HepG2 (cell line): ENCODE measurements around the gene PDE3B. TPM values are rescaled to one million over a fixed set of nuclear protein-coding genes. Genes with fewer than 3 reads are reported as not detected.

ENCODE experiments used
- ATAC-seq: fragments of 200-7000 bp; cut with Tn5 transposase; 3 replicates; pipeline ENCODE4 v1.9.1; 2020; ENCODE audit warnings: mild to moderate bottlenecking, moderate library complexity
- BruUV-seq: library from RNA; stranded (reverse); fragments of 400-500 nt; replicated peaks from 2 replicates; lab custom pipeline; 2021; lab: Mats Ljungman, UMichigan
- CTCF ChIA-PET: fragments of 300-600 bp; formaldehyde crosslinking; extraction: SDS; loops from one replicate; lab custom pipeline; 2021; ENCODE audit warnings: low total read pairs, inconsistent platforms, low intra/inter-chr PET ratio; lab: Yijun Ruan, JAX
- POLR2A ChIA-PET: fragments of 350-600 bp; sonication (Branson Sonifier 250); formaldehyde crosslinking; loops from one replicate; lab custom pipeline; 2020; ENCODE audit warnings: antibody characterized with exemption, inconsistent platforms; lab: Yijun Ruan, JAX
- DNase-seq: peaks from one replicate; pipeline ENCODE4 v3.0.0-alpha.2; 2015; ENCODE audit warnings: low spot score
- FAIRE-seq: peaks from 3 replicates; lab custom pipeline; 2011; peaks lifted over from hg19 to GRCh38; lab: Jason Lieb, UNC
- H2AFZ ChIP-seq: one replicate; pipeline ENCODE4 v1.6.1; 2011; ENCODE audit warnings: low read length, inconsistent platforms
- H3K27ac ChIP-seq: fragments of 300-600 bp; 3 replicates; pipeline ENCODE4 v1.8.0; 2011; ENCODE audit warnings: mixed run types, mild to moderate bottlenecking, mixed read lengths, low read length, inconsistent platforms; ENCODE audit not compliant: insufficient read depth; ENCODE audit errors: extremely low read length
- H3K27me3 ChIP-seq, 2 experiments: fragments of 200-600 bp in 1 of 2; 2 replicates in 1 of 2; 3 replicates in 1 of 2; pipeline versions ENCODE4 v1.6.0 to v1.8.0; 2011; ENCODE audit warnings: low read length in 2 of 2, mild to moderate bottlenecking in 2 of 2, moderate library complexity in 2 of 2, inconsistent platforms in 1 of 2; ENCODE audit not compliant: insufficient read depth in 2 of 2, control insufficient read depth in 1 of 2
- H3K36me3 ChIP-seq, 2 experiments: fragments of 200-600 bp in 1 of 2; replicated peaks in 1 of 2; 2 replicates in 1 of 2; 3 replicates in 1 of 2; pipeline versions ENCODE4 v1.5.1 to v1.8.0; 2011; ENCODE audit warnings: low read length in 2 of 2, inconsistent platforms in 1 of 2; ENCODE audit not compliant: insufficient read depth in 2 of 2, control insufficient read depth in 1 of 2
- H3K4me1 ChIP-seq: 2 replicates; pipeline ENCODE4 v1.5.1; 2012; ENCODE audit warnings: low read length, inconsistent platforms; ENCODE audit not compliant: insufficient read depth
- H3K4me2 ChIP-seq: 2 replicates; pipeline ENCODE4 v1.6.0; 2011; ENCODE audit warnings: low read depth, low read length, inconsistent platforms
- H3K4me3 ChIP-seq, 3 experiments: fragments of 200-600 bp in 1 of 3; sonication (generic), shearing (Covaris generic) in 1 of 3; replicated peaks in 1 of 3; 2 replicates each; pipeline ENCODE4 v1.5.1; 2011 to 2016; ENCODE audit warnings: low read length in 3 of 3, inconsistent platforms in 2 of 3, low read depth in 2 of 3, mild to moderate bottlenecking in 2 of 3, control low read depth in 1 of 3, mixed read lengths in 1 of 3; ENCODE audit not compliant: insufficient read depth in 1 of 3
- H3K79me2 ChIP-seq: one replicate; pipeline ENCODE4 v1.6.1; 2011; ENCODE audit warnings: low read length, inconsistent platforms; ENCODE audit not compliant: insufficient read depth
- H3K9ac ChIP-seq: 2 replicates; pipeline ENCODE4 v1.6.0; 2011; ENCODE audit warnings: mild to moderate bottlenecking, low read depth, low read length, inconsistent platforms; ENCODE audit not compliant: insufficient read depth
- H3K9me3 ChIP-seq: 2 replicates; pipeline ENCODE4 v1.5.1; 2012; ENCODE audit warnings: mild to moderate bottlenecking, low read length
- H4K20me1 ChIP-seq: 2 replicates; pipeline ENCODE4 v1.6.0; 2011; ENCODE audit warnings: inconsistent platforms, mild to moderate bottlenecking, low read length, moderate library complexity; ENCODE audit not compliant: insufficient read depth
- ARHGAP35 ChIP-seq: sonication (generic); formaldehyde crosslinking; IDR thresholded peaks from 2 replicates; pipeline ENCODE4 v1.9.0; 2022; ENCODE audit warnings: mild to moderate bottlenecking, inconsistent platforms, moderate library complexity, missing genetic modification reagents, borderline replicate concordance
- ATF1 ChIP-seq: IDR thresholded peaks from 2 replicates; pipeline ENCODE4 v1.6.1; 2016; ENCODE audit warnings: mild to moderate bottlenecking, control low read depth
- BHLHE40 ChIP-seq: IDR thresholded peaks from 2 replicates; pipeline ENCODE4 v1.6.1; 2011; ENCODE audit warnings: low read length, improper control_type of control experiment
- HES4 ChIP-seq: sonication (generic); formaldehyde crosslinking; IDR thresholded peaks from 2 replicates; pipeline ENCODE4 v1.9.0; 2021; ENCODE audit warnings: mild to moderate bottlenecking, missing genetic modification reagents, borderline replicate concordance
- SATB2 ChIP-seq: sonication (generic); formaldehyde crosslinking; IDR thresholded peaks from 2 replicates; pipeline ENCODE4 v1.5.0; 2020; ENCODE audit warnings: missing genetic modification reagents
- TARDBP ChIP-seq: sonication (generic); formaldehyde crosslinking; IDR thresholded peaks from 2 replicates; pipeline ENCODE4 v1.8.0; 2022; ENCODE audit warnings: mild to moderate bottlenecking, missing genetic modification reagents
- TCF7 ChIP-seq: sonication (generic); IDR thresholded peaks from 2 replicates; pipeline ENCODE4 v1.6.1; 2016; ENCODE audit warnings: antibody characterized with exemption, low read depth
- ZNF24 ChIP-seq: fragments of 450-650 bp; IDR thresholded peaks from 2 replicates; pipeline ENCODE4 v1.6.1; 2017; ENCODE audit warnings: antibody characterized with exemption, mild to moderate bottlenecking
- ZNF446 ChIP-seq: sonication (generic); formaldehyde crosslinking; IDR thresholded peaks from 2 replicates; pipeline ENCODE4 v1.5.0; 2020; ENCODE audit warnings: mild to moderate bottlenecking, missing genetic modification reagents
- ZSCAN31 ChIP-seq: sonication (generic); formaldehyde crosslinking; IDR thresholded peaks from 2 replicates; pipeline ENCODE4 v1.5.0; 2020; ENCODE audit warnings: low read depth, mild to moderate bottlenecking, missing genetic modification reagents
- WGBS: methylation state at CpG from one replicate; pipeline ENCODE4 v1.1.6; 2017; ENCODE audit warnings: low lambda C conversion rate; 5-methylcytosine and 5-hydroxymethylcytosine counted together
- in situ Hi-C: cut with HindIII; loops from 2 replicates; pipeline ENCODE4 v1.10.0; 2017; ENCODE audit warnings: low pct_unique_long_range_greater_than_20kb; ENCODE audit not compliant: extremely low pct_ligation_motif_present
- intact Hi-C: fragments of 100-400 bp; cut with micrococcal nuclease; formaldehyde crosslinking; loops from one replicate; pipeline ENCODE4 v1.10.0; 2022; ENCODE audit not compliant: unreplicated experiment
- polyA plus RNA-seq, 8 experiments: library from polyadenylated mRNA; depleted of rRNA in 3 of 8; stranded (reverse) in 7 of 8; unstranded in 1 of 8; fragments of >200 nt; fragmentation: Illumina TruSeq in 4 of 8; extraction: Trizol in 4 of 8; gene quantifications; 2 replicates each; pipeline versions ENCODE4 v1.2.1 to v1.2.3, GENCODE V29; 2011 to 2016; ENCODE audit warnings: low read depth in 4 of 8, missing spikeins in 1 of 8, mixed read lengths in 1 of 8; ENCODE audit not compliant: insufficient read depth in 1 of 8
- total RNA-seq, 5 experiments: library from RNA; depleted of rRNA; stranded (reverse); fragments of >200 nt; fragmentation: Illumina TruSeq; extraction: Trizol; gene quantifications; 2 replicates each; pipeline ENCODE4 v1.2.3, GENCODE V29; 2016; ENCODE audit warnings: low read depth in 1 of 5
- TF ChIP-seq, protein P1 (sequence below): sonication (generic); formaldehyde crosslinking; IDR thresholded peaks from 2 replicates; pipeline ENCODE4 v1.4.0; 2020; ENCODE audit warnings: low read depth, mild to moderate bottlenecking, missing genetic modification reagents
- TF ChIP-seq, protein P2 (sequence below): sonication (generic); formaldehyde crosslinking; IDR thresholded peaks from 2 replicates; pipeline ENCODE4 v1.9.0; 2021; ENCODE audit warnings: missing genetic modification reagents, borderline replicate concordance
- TF ChIP-seq, protein P3 (sequence below): sonication (generic); formaldehyde crosslinking; IDR thresholded peaks from 2 replicates; pipeline ENCODE4 v1.4.0; 2020; ENCODE audit warnings: missing genetic modification reagents

PDE3B gene
- total and polyA plus RNA-seq, 2 of the 13 experiments (the other 11 are each of a cell fraction or from before 2014, with no cell fraction given), result 14.1 to 26.5 TPM

DNA sequence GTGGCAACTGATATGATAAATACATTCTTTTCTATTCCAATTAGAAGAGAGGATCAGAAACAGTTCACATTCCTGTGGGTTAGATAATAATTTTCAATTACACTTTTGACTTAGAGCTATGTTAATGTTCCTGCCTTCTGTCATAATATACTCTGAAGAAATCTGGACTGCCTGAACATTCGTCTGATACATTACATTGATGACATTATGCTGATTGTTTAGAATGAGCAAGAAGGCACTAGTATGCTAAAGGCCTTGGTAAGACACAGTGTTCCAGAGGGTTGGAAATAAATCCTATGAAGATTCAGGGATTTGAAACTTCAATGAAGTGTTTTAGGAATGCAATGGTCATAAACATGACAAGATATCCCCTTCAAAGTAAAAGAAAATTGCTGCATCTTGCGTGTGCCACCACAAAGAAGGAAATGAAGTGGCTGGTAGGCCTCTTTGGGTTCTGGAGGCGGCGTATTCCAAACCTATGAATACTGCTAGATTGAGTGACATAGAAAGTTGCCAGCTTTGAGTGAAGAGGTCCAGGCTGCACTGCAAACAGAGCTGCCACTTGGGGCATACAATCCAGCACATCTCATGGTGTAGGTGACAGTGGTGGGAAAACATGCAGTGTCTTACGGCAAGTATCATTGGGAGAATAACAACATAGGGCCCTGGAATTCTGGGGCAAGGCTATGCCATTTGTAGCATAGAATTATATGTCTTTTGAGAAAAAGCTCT is 21.2 kb upstream of the PDE3B start (continued):
- TF ChIP-seq TARDBP (CRISPR knock-in tag) (no peak), TCF7 (no peak)

GRCh38 chr11:14623036-14623435 is 20.6 kb upstream of the PDE3B start:
- no peak for FAIRE-seq
- H3K27me3 ChIP-seq, result no peaks in the 10 kb centered on the region
- no peak overlapping the region for H3K4me3 ChIP-seq
- ATAC-seq, result no peak
- no peak overlapping the region for H3K9ac ChIP-seq
- no peaks in the 10 kb centered on the region for H3K9me3 ChIP-seq
- peaks cover 38% of the 10 kb centered on the region for H3K4me1 ChIP-seq
- H4K20me1 ChIP-seq, result no peaks in the 10 kb centered on the region
- CTCF ChIA-PET, result no interaction called here
- intact Hi-C loops, result no loop called here
- H3K36me3 ChIP-seq, result no peaks in the 10 kb centered on the region; a peak in 1 of 5 replicates
- POLR2A ChIA-PET, result no interaction called here
- DNase-seq, result no peak
- no TSS peak for BruUV-seq
- H2AFZ ChIP-seq, result no peak overlapping the region
- H3K79me2 ChIP-seq, result no peaks in the 10 kb centered on the region
- H3K4me2 ChIP-seq, result no peak overlapping the region
- no peak overlapping the region for H3K27ac ChIP-seq
- in situ Hi-C loops, result no loop called here
- WGBS, result 93% methylated on average over 3 of the region's 3 CpGs
- TF ChIP-seq ATF1 (CRISPR knock-in tag) (no peak), ZNF446 (CRISPR knock-in tag) (no peak), ZSCAN31 (no peak), HES4 (no peak), SATB2 (CRISPR knock-in tag) (no peak), ZNF24 (no peak), ARHGAP35 (no peak), BHLHE40 (no peak)
- TF ChIP-seq, protein P1, sequence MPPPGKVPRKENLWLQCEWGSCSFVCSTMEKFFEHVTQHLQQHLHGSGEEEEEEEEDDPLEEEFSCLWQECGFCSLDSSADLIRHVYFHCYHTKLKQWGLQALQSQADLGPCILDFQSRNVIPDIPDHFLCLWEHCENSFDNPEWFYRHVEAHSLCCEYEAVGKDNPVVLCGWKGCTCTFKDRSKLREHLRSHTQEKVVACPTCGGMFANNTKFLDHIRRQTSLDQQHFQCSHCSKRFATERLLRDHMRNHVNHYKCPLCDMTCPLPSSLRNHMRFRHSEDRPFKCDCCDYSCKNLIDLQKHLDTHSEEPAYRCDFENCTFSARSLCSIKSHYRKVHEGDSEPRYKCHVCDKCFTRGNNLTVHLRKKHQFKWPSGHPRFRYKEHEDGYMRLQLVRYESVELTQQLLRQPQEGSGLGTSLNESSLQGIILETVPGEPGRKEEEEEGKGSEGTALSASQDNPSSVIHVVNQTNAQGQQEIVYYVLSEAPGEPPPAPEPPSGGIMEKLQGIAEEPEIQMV (CRISPR knock-in tag), result no peak
- TF ChIP-seq, protein P2, sequence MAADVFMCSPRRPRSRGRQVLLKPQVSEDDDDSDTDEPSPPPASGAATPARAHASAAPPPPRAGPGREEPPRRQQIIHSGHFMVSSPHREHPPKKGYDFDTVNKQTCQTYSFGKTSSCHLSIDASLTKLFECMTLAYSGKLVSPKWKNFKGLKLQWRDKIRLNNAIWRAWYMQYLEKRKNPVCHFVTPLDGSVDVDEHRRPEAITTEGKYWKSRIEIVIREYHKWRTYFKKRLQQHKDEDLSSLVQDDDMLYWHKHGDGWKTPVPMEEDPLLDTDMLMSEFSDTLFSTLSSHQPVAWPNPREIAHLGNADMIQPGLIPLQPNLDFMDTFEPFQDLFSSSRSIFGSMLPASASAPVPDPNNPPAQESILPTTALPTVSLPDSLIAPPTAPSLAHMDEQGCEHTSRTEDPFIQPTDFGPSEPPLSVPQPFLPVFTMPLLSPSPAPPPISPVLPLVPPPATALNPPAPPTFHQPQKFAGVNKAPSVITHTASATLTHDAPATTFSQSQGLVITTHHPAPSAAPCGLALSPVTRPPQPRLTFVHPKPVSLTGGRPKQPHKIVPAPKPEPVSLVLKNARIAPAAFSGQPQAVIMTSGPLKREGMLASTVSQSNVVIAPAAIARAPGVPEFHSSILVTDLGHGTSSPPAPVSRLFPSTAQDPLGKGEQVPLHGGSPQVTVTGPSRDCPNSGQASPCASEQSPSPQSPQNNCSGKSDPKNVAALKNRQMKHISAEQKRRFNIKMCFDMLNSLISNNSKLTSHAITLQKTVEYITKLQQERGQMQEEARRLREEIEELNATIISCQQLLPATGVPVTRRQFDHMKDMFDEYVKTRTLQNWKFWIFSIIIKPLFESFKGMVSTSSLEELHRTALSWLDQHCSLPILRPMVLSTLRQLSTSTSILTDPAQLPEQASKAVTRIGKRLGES, result no peak
- TF ChIP-seq, protein P3, sequence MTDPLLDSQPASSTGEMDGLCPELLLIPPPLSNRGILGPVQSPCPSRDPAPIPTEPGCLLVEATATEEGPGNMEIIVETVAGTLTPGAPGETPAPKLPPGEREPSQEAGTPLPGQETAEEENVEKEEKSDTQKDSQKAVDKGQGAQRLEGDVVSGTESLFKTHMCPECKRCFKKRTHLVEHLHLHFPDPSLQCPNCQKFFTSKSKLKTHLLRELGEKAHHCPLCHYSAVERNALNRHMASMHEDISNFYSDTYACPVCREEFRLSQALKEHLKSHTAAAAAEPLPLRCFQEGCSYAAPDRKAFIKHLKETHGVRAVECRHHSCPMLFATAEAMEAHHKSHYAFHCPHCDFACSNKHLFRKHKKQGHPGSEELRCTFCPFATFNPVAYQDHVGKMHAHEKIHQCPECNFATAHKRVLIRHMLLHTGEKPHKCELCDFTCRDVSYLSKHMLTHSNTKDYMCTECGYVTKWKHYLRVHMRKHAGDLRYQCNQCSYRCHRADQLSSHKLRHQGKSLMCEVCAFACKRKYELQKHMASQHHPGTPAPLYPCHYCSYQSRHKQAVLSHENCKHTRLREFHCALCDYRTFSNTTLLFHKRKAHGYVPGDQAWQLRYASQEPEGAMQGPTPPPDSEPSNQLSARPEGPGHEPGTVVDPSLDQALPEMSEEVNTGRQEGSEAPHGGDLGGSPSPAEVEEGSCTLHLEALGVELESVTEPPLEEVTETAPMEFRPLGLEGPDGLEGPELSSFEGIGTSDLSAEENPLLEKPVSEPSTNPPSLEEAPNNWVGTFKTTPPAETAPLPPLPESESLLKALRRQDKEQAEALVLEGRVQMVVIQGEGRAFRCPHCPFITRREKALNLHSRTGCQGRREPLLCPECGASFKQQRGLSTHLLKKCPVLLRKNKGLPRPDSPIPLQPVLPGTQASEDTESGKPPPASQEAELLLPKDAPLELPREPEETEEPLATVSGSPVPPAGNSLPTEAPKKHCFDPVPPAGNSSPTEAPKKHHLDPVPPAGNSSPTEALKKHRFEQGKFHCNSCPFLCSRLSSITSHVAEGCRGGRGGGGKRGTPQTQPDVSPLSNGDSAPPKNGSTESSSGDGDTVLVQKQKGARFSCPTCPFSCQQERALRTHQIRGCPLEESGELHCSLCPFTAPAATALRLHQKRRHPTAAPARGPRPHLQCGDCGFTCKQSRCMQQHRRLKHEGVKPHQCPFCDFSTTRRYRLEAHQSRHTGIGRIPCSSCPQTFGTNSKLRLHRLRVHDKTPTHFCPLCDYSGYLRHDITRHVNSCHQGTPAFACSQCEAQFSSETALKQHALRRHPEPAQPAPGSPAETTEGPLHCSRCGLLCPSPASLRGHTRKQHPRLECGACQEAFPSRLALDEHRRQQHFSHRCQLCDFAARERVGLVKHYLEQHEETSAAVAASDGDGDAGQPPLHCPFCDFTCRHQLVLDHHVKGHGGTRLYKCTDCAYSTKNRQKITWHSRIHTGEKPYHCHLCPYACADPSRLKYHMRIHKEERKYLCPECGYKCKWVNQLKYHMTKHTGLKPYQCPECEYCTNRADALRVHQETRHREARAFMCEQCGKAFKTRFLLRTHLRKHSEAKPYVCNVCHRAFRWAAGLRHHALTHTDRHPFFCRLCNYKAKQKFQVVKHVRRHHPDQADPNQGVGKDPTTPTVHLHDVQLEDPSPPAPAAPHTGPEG, result no peak
